Neuronal stem cell (in vitro differentiated cells): ENCODE measurements around the gene PRKN.

Experiments used
- DNase-seq: peaks from one replicate; pipeline ENCODE4 v3.0.0-alpha.2; 2013; ENCODE audit warnings: low spot score
- H2AFZ ChIP-seq: one replicate; pipeline ENCODE4 v1.6.1; 2013; ENCODE audit warnings: mild to moderate bottlenecking, low read length, inconsistent platforms
- H2AK5ac ChIP-seq: 2 replicates; pipeline ENCODE4 v1.6.1; 2013; ENCODE audit warnings: low read depth, mild to moderate bottlenecking, inconsistent platforms, low read length, moderate library complexity, mixed read lengths
- H2BK120ac ChIP-seq: 2 replicates; pipeline ENCODE4 v1.6.1; 2013; ENCODE audit warnings: low read depth, mild to moderate bottlenecking, inconsistent platforms, low read length, moderate library complexity, mixed read lengths
- H2BK12ac ChIP-seq: one replicate; pipeline ENCODE4 v1.6.1; 2013; ENCODE audit warnings: low read length, inconsistent platforms
- H2BK15ac ChIP-seq: 2 replicates; pipeline ENCODE4 v1.6.1; 2013; ENCODE audit warnings: mild to moderate bottlenecking, low read length, inconsistent platforms, mixed read lengths
- H2BK5ac ChIP-seq: one replicate; pipeline ENCODE4 v1.6.1; 2013; ENCODE audit warnings: inconsistent platforms, mild to moderate bottlenecking, low read length, moderate library complexity
- H3K14ac ChIP-seq: one replicate; pipeline ENCODE4 v1.6.1; 2013; ENCODE audit warnings: low read length, inconsistent platforms
- H3K18ac ChIP-seq: 2 replicates; pipeline ENCODE4 v1.6.1; 2013; ENCODE audit warnings: low read length, inconsistent platforms
- H3K23ac ChIP-seq: 2 replicates; pipeline ENCODE4 v1.6.1; 2013; ENCODE audit warnings: low read depth, mild to moderate bottlenecking, mixed read lengths, low read length, inconsistent platforms; ENCODE audit not compliant: poor library complexity
- H3K27ac ChIP-seq: replicated peaks from 3 replicates; pipeline ENCODE4 v1.5.1; 2013; ENCODE audit warnings: low read length, inconsistent platforms
- H3K27me3 ChIP-seq, 3 experiments: 2 replicates each; pipeline ENCODE4 v1.6.1; 2013; ENCODE audit warnings: low read length in 3 of 3, mild to moderate bottlenecking in 2 of 3, inconsistent platforms in 1 of 3, low read depth in 1 of 3, mixed read lengths in 1 of 3, moderate library complexity in 1 of 3; ENCODE audit not compliant: control insufficient read depth in 3 of 3, insufficient read depth in 3 of 3
- H3K36me3 ChIP-seq, 2 donors: replicated peaks in 1 of 2; 2 replicates each; pipeline ENCODE4 v1.6.1; 2013; ENCODE audit warnings: low read length in 2 of 2; ENCODE audit not compliant: control insufficient read depth in 2 of 2, insufficient read depth in 2 of 2
- H3K4ac ChIP-seq: 2 replicates; pipeline ENCODE4 v1.6.1; 2013; ENCODE audit warnings: inconsistent platforms, mild to moderate bottlenecking, low read length, moderate library complexity
- H3K4me1 ChIP-seq, 2 donors: 1 replicate in 1 of 2; 2 replicates in 1 of 2; pipeline ENCODE4 v1.6.1; 2013; ENCODE audit warnings: low read length in 2 of 2, low read depth in 1 of 2; ENCODE audit not compliant: control insufficient read depth in 2 of 2, insufficient read depth in 1 of 2
- H3K4me2 ChIP-seq: one replicate; pipeline ENCODE4 v1.6.1; 2013; ENCODE audit warnings: mild to moderate bottlenecking, low read length, inconsistent platforms; ENCODE audit not compliant: insufficient read depth, poor library complexity, severe bottlenecking
- H3K4me3 ChIP-seq, 2 donors: 2 replicates each; pipeline ENCODE4 v1.5.1; 2013; ENCODE audit warnings: low read length in 2 of 2, mild to moderate bottlenecking in 2 of 2, inconsistent platforms in 1 of 2, moderate library complexity in 1 of 2
- H3K79me1 ChIP-seq: one replicate; pipeline ENCODE4 v1.6.1; 2013; ENCODE audit warnings: low read depth, mild to moderate bottlenecking, inconsistent platforms, low read length, moderate library complexity
- H3K9ac ChIP-seq: one replicate; pipeline ENCODE4 v1.6.1; 2013; ENCODE audit warnings: mild to moderate bottlenecking, low read depth, low read length, inconsistent platforms; ENCODE audit not compliant: poor library complexity
- H3K9me3 ChIP-seq, 2 donors: replicated peaks in 1 of 2; 2 replicates each; pipeline versions ENCODE3 to v1.6.1; 2013; ENCODE audit warnings: low read length in 2 of 2, mild to moderate bottlenecking in 2 of 2, inconsistent platforms in 1 of 2, low read depth in 1 of 2, mixed read lengths in 1 of 2, moderate library complexity in 1 of 2; ENCODE audit not compliant: control insufficient read depth in 2 of 2, insufficient read depth in 1 of 2
- H4K8ac ChIP-seq: one replicate; pipeline ENCODE4 v1.6.1; 2013; ENCODE audit warnings: low read depth, mild to moderate bottlenecking, inconsistent platforms, low read length, moderate library complexity
- H4K91ac ChIP-seq: one replicate; pipeline ENCODE4 v1.6.1; 2013; ENCODE audit warnings: low read length, low read depth, mild to moderate bottlenecking, inconsistent platforms; ENCODE audit not compliant: poor library complexity
- WGBS, 2 donors: extraction: QIAGEN DNeasy Blood & Tissue Kit; methylation state at CpG; one replicate each; pipeline ENCODE4 v1.1.7; 2013; ENCODE audit warnings: missing lambda C conversion rate in 2 of 2, mixed read lengths in 1 of 2; ENCODE audit not compliant: insufficient read length in 2 of 2, insufficient replicate concordance in 1 of 2; ENCODE audit errors: extremely low coverage in 2 of 2; 5-methylcytosine and 5-hydroxymethylcytosine counted together

PRKN gene

GRCh38 chr6:161354956-161355355 is 1372.6 kb downstream of the PRKN start:
- Histone ChIP-seq H3K9ac (no peak overlapping the region), H3K27ac (no peak overlapping the region)
- no CpG with 5 or more reads among the region's 13 CpGs for WGBS, 2 donors

GRCh38 chr6:161354276-161354840 is 1373.2 kb downstream of the PRKN start:
- WGBS, 2 donors: no CpG with 5 or more reads among the region's 12 CpGs

More at GRCh38 chr6:161354956-161355355, 1372.6 kb downstream of the PRKN start:
- no peak for DNase-seq
- no peak overlapping the region for H3K4ac ChIP-seq
- no peaks in the 10 kb centered on the region for H3K36me3 ChIP-seq
- H2BK120ac ChIP-seq: no peak overlapping the region
- no peak overlapping the region for H2BK5ac ChIP-seq
- peak overlapping the region; percentile 81 for H2BK15ac ChIP-seq
- H4K8ac ChIP-seq: no peak overlapping the region
- H3K4me1 ChIP-seq: peaks cover 0 to 3% of the 10 kb centered on the region in 2 donors
- H2BK12ac ChIP-seq: no peak overlapping the region
- H4K91ac ChIP-seq: no peak overlapping the region
- no peaks in the 10 kb centered on the region for H3K79me1 ChIP-seq
- H3K4me3 ChIP-seq: no peak overlapping the region
- no peak overlapping the region for H3K23ac ChIP-seq
- H3K18ac ChIP-seq: peak overlapping the region; percentile 76
- peak overlapping the region; percentile 79 for H2AK5ac ChIP-seq
- H3K9me3 ChIP-seq: no peaks in the 10 kb centered on the region
- no peak overlapping the region for H2AFZ ChIP-seq
- no peaks in the 10 kb centered on the region for H3K27me3 ChIP-seq
- H3K14ac ChIP-seq: no peak overlapping the region
- no peak overlapping the region for H3K4me2 ChIP-seq

GRCh38 chr6:161353208-161353613 is 1374.4 kb downstream of the PRKN start:
- H3K9ac ChIP-seq: no peak overlapping the region
- no CpG with 5 or more reads among the region's 11 CpGs for WGBS, 2 donors
- H3K36me3 ChIP-seq: no peaks in the 10 kb centered on the region
- peaks cover 0 to 3% of the 10 kb centered on the region in 2 donors for H3K4me1 ChIP-seq
- H3K27ac ChIP-seq: no peak overlapping the region
- H3K9me3 ChIP-seq: no peaks in the 10 kb centered on the region
- H3K27me3 ChIP-seq: no peaks in the 10 kb centered on the region
- H2BK12ac ChIP-seq: no peak overlapping the region
- H3K4ac ChIP-seq: no peak overlapping the region
- no peak overlapping the region for H3K4me3 ChIP-seq
- H2AK5ac ChIP-seq: no peak overlapping the region
- H4K8ac ChIP-seq: no peak overlapping the region
- H2AFZ ChIP-seq: peak overlapping the region; percentile 74
- peak overlapping the region; percentile 51 for H2BK15ac ChIP-seq
- peak overlapping the region; percentile 33 for H3K18ac ChIP-seq
- H4K91ac ChIP-seq: no peak overlapping the region
- no peak for DNase-seq
- no peak overlapping the region for H3K14ac ChIP-seq
- no peak overlapping the region for H2BK120ac ChIP-seq
- no peaks in the 10 kb centered on the region for H3K79me1 ChIP-seq
- H2BK5ac ChIP-seq: no peak overlapping the region
- no peak overlapping the region for H3K4me2 ChIP-seq
- H3K23ac ChIP-seq: no peak overlapping the region

More at GRCh38 chr6:161354276-161354840, 1373.2 kb downstream of the PRKN start:
- Histone ChIP-seq H2BK5ac (no peak overlapping the region), H3K4me2 (no peak overlapping the region), H3K23ac (no peak overlapping the region), H3K27ac (no peak overlapping the region), H2BK12ac (no peak overlapping the region), H3K79me1 (no peaks in the 10 kb centered on the region), H3K36me3 (no peaks in the 10 kb centered on the region), H2BK120ac (no peak overlapping the region), H3K4ac (no peak overlapping the region), H2AK5ac (no peak overlapping the region), H3K4me1 (peaks cover 0 to 3% of the 10 kb centered on the region in 2 donors), H3K4me3 (no peak overlapping the region), H3K9me3 (no peaks in the 10 kb centered on the region), H2AFZ (no peak overlapping the region), H3K27me3 (no peaks in the 10 kb centered on the region), H2BK15ac (no peak overlapping the region), H3K14ac (no peak overlapping the region), H3K9ac (no peak overlapping the region), H4K8ac (no peak overlapping the region), H3K18ac (no peak overlapping the region), H4K91ac (no peak overlapping the region)
- no peak for DNase-seq

DNA sequence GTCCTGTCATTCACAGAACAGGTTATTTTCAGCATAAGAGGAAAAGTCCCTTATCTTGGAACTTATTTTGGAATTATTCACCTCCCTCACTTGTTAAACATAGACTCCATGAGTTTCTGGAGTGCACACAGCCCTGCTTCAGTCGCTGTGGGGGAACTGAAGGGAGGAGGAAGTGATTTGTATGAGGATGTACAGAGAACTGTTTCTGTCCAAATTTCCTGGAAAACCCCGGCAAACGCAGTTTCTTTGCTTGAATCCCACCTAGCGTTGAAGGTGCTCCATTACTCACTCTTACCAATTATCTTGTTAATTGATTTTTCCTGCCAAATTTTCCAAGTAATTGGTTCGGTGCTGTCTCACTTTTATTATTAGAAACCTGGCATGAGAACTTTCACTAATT is 1375.7 kb downstream of the PRKN start:
- Histone ChIP-seq H3K9me3 (no peaks in the 10 kb centered on the region), H2BK120ac (no peak overlapping the region), H2BK15ac (no peak overlapping the region), H3K18ac (no peak overlapping the region), H3K14ac (no peak overlapping the region), H3K36me3 (no peaks in the 10 kb centered on the region), H4K91ac (no peak overlapping the region), H2BK5ac (no peak overlapping the region), H2BK12ac (no peak overlapping the region), H3K4ac (no peak overlapping the region), H2AFZ (no peak overlapping the region), H4K8ac (no peak overlapping the region), H3K27me3 (no peaks in the 10 kb centered on the region), H3K27ac (no peak overlapping the region), H3K4me1 (peaks cover 0 to 3% of the 10 kb centered on the region in 2 donors), H3K79me1 (no peaks in the 10 kb centered on the region), H3K4me2 (no peak overlapping the region), H3K4me3 (no peak overlapping the region), H3K9ac (no peak overlapping the region), H3K23ac (no peak overlapping the region), H2AK5ac (no peak overlapping the region)
- no CpG with 5 or more reads among the region's 5 CpGs for WGBS, 2 donors
- no peak for DNase-seq
